ENCODE results near the gene TMEM176B. TPM values are rescaled to one million over a fixed set of nuclear protein-coding genes. Genes with fewer than 3 reads are reported as not detected.

Gene TMEM176B
- not detected in 2 replicates for total RNA-seq (2014; rRNA removed; shearing (Covaris generic))

- DNase-seq (ENCODE audit: low read depth): no peak
Observed at GRCh38 chr7:150799741-150800580, at the start of gene TMEM176B. TSS of gene TMEM176B (minus strand) at chr7:150800364. CDS start at chr7:150796569, 3,795 bp downstream.

GRCh38 chr7:150849204-150849775 is 49.1 kb upstream of the TMEM176B start:
- DNase-seq (ENCODE audit: low read depth): no peak

GRCh38 chr7:150848561-150849115 is 48.5 kb upstream of the TMEM176B start:
- DNase-seq (ENCODE audit: low read depth): no peak

GRCh38 chr7:150848111-150848510 is 47.9 kb upstream of the TMEM176B start:
- no peak for DNase-seq (ENCODE audit: low read depth)

- DNase-seq (ENCODE audit: low read depth): no peak
Observed at GRCh38 chr7:150847536-150847935, 47.4 kb upstream of the TMEM176B start.

- no peak for DNase-seq (ENCODE audit: low read depth)
Observed at GRCh38 chr7:150846291-150847115, 46.3 kb upstream of the TMEM176B start.

- no peak for DNase-seq (ENCODE audit: low read depth)
Observed at GRCh38 chr7:150845421-150845861, 45.3 kb upstream of the TMEM176B start.

GRCh38 chr7:150842716-150843115 is 42.6 kb upstream of the TMEM176B start:
- no peak for DNase-seq (ENCODE audit: low read depth)

- DNase-seq (ENCODE audit: low read depth): no peak
Observed at GRCh38 chr7:150842018-150842417, 41.9 kb upstream of the TMEM176B start.

- no peak for DNase-seq (ENCODE audit: low read depth)
Observed at GRCh38 chr7:150838965-150839650, 38.9 kb upstream of the TMEM176B start.

GRCh38 chr7:150835702-150836280 is 35.6 kb upstream of the TMEM176B start:
- no peak for DNase-seq (ENCODE audit: low read depth)

GRCh38 chr7:150835019-150835418 is 34.9 kb upstream of the TMEM176B start:
- DNase-seq (ENCODE audit: low read depth): no peak

- DNase-seq (ENCODE audit: low read depth): no peak
Observed at GRCh38 chr7:150831851-150832250, 31.7 kb upstream of the TMEM176B start.

GRCh38 chr7:150830937-150831336 is 30.8 kb upstream of the TMEM176B start:
- DNase-seq (ENCODE audit: low read depth): no peak

- DNase-seq (ENCODE audit: low read depth): no peak
Observed at GRCh38 chr7:150829426-150829825, 29.3 kb upstream of the TMEM176B start.

GRCh38 chr7:150828384-150828783 is 28.2 kb upstream of the TMEM176B start:
- DNase-seq (ENCODE audit: low read depth): no peak

- no peak for DNase-seq (ENCODE audit: low read depth)
Observed at GRCh38 chr7:150826061-150826849, 26.1 kb upstream of the TMEM176B start.

- peak; percentile 11 for DNase-seq (ENCODE audit: low read depth)
Observed at GRCh38 chr7:150824379-150825177, 24.4 kb upstream of the TMEM176B start.

GRCh38 chr7:150823484-150824126 is 23.4 kb upstream of the TMEM176B start:
- no peak for DNase-seq (ENCODE audit: low read depth)

Measured in M059J (cell line).